HG03520 (cell line): ENCODE measurements around the gene CABP7.

Source experiments
- ATAC-seq: cut with Tn5 transposase; IDR thresholded peaks from one replicate; pipeline ENCODE4 v1.9.1; 2021; ENCODE audit warnings: mild to moderate bottlenecking, moderate library complexity; ENCODE audit not compliant: unreplicated experiment

Gene CABP7

DNA sequence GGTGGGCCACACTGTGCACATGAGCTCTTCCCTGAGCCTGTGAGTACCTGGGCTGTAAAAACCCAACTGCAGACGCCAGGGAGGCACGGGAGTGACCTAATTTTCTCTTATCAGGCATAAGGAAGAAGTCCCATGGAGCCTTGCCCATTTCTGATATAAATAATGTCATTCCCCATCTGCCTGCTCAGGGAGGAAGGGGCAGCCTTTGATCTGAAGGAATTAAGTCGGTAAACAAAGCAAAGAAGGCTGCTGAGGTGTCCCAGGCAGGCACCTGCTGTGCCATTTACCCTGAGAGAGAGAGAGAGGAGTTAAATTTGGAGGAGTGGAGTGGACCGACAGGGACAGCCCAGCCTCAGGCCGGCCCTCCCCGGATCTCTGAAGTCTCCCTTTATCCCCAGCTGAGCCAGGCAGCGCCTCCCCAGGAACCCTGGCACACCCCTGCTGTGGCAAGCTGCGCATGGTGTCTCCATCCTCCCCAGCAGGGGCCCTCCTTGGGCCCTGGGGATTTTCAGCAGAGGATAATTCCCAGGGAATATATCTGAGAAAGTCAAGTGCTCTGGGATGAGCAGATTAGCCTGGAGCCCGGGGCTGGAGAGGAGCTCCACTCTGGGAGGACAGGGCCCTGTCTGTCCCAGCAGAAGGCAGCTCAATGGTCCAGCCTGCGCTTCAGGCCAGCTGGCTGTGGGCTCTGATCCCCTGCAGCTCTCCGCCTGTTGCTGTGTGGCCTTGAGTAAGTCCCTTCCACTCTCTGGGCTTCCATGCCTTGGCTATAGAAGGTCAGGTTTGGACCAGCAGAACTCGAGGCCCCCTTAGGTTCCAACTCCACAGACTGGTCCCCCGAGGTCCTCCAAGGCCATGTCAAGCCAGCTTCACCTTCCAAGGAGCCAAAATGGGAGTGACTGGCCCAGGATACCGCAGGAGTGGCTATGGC is 17.5 kb upstream of the CABP7 start:
- ATAC-seq, result no peak

DNA sequence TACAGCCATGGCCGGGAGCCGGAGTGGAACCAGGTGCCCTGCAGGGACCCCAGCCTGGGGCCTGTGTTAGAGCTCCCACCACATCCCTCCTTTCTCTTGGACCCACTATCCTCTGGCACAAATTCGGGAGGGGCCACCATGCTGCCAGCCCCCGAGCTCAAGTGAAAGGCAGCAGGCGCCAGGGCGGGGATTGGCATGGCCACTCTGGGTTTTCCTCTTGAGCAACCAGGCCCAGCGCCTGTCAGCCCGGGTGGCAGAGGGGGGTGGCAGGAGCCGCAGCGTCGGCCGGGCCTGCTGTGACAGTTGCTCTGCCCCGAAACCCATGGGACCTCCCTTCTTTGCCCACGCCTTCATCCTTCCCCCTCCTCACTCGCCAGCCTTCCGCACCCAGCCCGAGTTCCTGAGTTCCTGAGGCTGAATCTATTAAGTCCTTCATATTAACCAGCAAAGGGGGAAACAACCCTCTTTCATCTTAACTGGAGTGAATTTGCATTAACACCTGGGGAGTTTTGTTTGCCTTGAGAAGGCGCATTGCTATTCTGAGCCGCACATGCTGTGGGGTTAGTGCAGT is 16.8 kb upstream of the CABP7 start:
- ATAC-seq, result no peak

DNA sequence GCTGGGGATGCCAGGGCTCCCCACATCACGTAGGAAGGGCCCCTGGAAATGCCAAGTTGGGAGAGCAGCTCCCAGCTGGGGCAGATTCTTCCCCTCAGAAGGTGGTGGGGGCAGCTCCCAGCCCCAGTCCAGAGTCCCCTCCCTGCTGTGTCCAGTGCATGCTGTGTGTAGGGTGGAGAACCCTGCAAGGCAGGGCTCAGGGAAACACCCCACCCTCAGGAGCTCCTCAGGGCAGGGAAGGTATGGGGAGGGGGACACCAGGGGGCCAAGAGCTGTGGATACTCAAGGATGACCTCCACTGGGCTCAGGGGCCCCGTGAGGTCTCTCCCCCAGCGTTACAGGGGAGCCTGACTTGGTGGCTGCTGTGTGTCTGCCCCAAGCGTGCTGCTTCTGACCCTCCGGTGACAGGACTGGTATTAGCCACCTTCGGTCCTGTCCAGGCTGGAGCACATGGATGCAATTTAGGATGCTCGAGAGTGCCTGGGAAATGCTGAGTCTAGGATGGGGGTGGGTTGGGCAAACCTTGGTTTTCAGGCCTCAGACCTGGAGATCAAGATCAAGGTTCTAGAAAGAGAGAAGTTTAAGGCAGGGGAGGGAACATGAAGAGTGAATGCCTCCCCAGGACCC is 16.1 kb upstream of the CABP7 start:
- ATAC-seq, result no peak

DNA sequence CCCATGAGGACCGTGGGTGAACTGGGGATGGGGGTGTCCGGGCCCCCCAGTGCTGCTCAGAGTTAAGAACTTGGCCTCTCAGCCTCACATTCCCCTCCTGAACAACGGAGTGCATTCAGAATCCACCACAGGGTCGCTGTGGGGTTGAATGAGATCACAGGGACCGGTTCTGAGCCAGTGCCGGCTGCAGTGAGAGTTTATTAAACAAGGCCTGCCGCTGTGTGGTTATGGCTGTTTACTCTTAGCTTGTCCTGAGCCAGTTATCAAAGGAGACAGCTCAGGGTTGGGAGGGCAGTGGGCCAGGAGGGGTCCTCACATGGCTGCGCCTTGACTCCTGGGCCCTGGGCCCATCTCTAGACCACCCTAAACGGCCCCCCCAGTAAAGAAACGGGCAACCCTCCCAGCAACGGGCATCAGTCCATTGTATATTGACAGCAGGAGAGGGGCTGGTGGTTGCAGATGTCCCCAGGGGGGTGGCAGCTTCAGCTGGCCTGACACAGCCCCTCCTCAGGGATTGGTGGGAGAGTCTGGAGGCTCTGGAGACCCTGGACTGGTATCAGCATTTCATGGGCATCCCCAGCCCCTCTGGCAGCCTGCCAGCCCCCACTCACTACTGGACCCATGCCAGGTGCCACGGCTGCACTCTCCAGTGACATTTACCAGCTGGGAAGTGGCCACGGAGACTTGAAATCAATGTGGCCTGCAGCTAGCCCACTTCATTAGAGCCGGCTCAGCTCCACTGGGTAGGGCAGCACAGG is 15.1 kb upstream of the CABP7 start:
- no peak for ATAC-seq

DNA sequence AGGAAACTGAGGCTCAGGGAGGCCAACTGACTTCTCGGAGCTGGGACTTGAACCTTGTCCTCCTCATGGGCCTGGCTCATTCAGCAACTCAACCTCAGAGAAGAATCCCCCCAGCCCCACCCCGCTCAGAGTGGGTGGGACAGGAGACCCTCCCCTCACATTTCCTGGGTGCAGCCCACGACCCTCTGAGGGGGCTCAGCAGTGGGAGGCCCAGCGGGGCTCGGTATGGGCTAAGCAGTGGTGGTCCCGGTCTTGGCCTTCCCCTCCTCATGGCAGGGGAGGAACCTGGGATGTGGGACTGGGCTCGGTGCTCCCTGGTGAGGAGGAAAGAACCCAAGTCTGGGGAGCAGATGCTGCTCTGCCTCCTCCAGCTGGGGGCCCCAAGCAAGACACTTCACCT is 14.2 kb upstream of the CABP7 start:
- no peak for ATAC-seq

DNA sequence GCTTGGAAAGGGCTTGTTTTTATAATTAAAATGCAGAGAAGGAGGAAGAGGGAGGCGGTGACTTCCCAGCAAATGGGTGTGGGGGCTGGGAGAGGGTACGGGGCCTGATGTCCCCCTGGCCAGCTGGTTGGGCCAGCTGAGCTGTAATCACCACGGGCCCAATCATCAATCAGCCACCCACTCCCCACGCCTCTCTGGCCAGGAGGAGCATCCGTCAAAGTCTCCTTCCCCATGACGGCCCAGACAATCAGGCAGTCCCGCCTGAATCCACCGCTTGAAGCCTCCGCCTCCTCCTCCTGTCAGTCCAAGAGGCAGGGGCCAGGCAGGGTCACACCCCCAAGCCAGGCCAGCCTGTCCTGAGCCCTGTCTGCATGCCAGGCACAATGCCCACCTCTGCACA is 13.3 kb upstream of the CABP7 start:
- no peak for ATAC-seq

DNA sequence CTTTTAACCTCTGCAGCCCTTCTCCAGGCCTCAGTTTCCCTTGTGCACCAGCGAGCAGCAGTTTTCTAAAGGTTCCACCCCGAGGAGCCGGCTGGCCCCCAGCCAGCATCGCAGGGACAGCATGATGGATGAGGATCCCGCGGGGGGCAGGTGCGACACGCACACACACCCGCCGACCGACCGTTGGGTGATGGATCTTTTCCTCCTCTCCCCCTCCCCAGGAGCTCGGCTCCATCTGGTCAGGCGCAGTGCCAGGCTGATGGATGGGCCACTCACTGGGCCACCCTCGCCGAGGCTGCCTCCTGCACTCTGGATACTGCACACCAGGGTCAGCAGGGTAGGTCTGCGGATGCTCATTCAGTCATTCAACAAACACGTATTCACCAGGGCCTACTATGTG is 12.8 kb upstream of the CABP7 start:
- ATAC-seq, result no peak

DNA sequence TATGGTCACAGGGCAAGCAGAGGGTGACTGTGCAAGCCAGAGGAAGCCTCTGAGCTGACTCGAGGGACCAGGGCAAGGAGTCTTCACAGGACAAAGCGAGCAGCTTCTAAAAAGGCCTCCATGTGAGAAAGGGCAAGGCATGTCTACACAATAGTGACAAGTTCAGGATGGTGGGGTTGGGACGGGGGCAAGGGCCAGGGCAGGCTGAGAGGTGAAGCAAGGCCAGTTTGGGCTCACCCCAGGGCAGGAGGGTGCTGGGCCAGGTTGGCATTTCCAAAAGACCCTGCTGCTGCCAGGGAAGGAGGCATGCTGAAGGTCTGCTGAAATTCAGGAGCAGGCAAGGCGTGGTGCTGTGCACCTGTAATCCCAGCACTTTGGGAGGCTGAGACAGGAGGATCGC is 12.3 kb upstream of the CABP7 start:
- ATAC-seq, result no peak

DNA sequence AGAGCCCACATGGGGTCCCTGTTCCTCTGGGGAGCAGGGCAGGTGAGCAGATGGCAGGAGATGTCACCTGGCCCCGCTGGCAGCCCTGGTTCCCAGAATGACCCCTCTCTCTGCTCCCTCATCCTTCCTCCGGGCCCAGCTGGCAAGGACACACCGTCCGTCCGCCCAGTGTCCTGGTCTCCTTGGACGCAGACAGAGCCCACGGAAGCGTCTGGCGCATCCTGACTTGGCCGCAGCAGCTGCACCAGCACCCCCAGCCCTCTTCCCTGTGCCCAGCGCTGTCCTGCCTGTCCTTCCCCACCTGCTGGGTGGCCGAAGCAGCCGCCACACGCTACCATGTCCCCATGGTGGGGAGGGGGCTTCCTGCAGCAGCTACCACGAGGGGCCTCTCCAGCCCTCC is 9.6 kb upstream of the CABP7 start:
- no peak for ATAC-seq

DNA sequence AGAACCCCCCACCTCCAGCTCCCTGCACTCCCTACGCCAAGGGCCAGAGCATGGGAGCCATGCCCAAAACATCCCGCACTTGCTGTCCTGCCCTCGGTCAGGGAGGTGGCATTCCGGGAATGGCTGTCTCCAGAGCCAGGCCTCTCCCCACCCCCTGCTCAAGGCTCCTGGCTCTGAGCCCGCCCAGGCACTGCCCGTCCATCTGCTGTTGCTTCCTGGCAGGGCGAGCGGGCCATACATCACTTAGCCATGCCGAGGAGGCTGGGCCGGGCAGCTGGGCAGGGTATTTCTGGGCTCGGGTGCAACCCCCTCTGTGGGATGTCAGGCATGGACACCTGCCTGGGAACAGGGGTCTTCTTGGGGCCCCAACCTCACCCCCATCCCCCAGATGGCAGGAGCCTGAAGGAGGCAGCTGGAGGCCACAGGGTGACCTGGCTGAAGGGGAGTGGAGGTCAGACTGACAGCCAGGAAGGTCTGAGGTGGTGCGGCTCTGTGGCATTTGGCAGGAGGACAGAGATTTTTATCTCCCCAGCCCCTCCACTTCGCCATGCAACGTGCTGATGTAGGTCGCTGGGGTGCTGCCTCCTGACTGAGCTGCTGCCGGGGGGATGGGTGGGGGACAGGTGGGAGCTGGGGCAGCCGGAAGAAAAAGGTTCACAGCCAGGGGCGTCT is 8.7 kb upstream of the CABP7 start:
- ATAC-seq, result no peak

DNA sequence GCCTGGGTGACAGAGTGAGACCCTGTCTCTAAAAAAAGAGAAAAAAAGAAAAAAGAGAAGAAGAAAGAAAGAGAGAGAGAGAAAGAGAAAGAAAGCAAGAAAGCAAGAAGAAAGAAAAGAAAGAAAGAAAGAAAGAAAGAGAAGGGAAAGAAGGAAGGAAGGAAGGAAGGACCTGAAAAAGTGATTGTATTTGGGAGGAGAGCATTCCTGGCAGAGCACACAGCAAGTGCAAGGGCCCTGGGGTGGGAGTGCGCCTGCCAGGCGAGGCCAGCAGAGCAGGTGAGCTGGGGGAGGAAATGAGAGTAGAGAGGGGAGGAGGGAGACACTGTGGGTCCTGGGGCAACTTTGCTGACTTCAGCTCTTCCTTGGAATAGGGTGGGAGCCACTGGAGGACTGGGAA is 7.7 kb upstream of the CABP7 start:
- no peak for ATAC-seq

DNA sequence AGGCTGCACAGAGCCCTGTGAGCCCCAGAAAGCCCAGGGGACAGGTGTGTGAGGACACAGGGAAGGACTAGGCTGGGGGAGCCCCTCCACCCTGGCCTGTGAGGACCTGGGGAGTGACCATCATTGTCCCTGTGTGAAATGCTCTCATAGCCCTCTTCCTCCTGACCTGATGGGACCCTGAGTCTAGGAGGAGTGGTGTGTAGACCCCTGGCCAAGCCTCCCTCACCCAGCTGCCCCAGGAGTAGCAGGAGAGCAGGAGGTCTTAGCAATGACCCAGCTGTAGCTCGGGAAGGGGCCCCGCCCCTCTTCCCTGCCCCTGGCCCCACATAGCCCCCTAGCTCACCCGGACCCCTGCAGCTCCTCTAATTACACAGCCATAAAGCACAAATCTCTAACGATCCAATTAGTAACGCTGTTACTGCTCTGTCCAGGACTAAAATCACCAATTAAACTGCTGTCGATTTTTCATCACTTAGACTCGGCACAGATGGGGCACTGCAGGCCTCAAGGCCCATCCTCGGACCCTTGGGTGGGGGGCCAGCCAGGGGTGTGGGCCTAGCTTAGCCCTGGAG is 6.6 kb upstream of the CABP7 start:
- no peak for ATAC-seq

DNA sequence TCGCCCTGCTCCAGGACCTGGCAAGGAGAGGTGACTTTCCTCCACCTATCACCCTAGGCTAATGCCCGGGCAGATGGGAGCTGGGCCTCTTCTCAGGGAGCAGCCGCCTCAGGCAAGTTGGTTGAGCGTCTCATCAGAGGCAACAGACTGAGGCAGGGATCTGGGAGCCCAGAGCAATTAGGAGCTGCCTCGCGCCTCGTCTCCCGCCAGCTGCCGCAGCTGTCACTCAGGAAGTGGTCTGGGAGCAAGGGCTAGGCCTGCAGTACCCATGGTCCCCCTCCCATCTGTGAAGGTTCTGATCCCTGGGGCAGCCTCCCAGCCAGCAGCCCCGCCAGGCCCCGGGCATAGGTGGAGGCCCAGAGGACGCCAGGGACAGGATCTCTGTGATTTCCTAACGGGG is 4.6 kb upstream of the CABP7 start:
- no peak for ATAC-seq

DNA sequence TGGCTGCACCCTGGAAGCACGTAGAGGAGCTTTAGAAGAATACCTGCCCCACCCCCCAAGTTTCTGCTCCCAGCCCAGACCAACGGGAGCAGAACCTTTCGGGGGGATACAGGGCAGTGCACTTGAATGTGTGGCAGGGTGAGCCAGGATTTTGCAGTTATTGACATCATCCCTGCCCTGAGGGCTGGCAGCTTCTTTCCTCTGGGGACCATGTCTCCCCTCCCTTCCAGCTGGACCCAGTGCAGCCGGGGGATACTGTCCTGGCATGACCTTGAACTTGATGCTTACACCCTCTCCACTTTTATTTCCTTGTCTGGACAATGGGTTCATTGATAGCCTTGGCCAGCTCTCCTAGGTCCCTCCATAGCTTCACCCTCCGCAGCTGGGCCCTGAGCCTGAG is 4.1 kb upstream of the CABP7 start:
- ATAC-seq, result no peak

DNA sequence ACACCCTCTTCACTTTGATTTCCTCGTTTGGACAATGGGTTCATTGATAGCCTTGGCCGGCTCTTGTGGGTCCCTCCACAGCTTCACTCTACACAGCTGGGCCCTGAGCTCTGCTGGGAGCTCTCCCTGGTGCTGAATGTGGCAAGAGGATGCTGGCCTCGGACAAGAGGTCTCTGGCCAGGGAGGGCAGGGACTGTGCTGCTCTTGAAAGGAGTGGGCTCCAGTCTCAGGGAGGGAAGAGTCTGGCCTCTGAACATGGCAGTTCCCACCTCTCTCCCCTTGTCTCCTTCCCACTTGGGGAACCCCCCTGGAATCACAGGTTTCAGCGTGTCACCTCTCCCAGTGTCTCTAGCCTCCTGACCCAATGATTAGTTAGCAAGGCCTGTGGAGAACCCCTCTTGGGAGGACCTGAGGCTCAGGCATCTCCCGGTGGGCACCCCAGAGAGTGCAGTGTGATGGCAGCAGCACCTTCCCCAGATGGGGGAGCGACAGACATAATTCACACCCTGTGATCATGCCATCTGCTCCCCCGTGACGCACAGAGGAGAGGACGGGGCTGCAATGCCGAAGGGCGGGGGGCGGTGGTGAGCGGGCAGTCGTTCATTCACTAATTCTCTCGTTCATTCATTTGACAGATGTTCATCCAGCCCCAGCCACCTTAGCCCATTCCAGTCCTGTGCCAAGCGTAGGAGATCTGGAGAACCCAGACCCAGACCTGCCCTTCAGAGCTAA is 2.8 kb upstream of the CABP7 start:
- ATAC-seq, result no peak

DNA sequence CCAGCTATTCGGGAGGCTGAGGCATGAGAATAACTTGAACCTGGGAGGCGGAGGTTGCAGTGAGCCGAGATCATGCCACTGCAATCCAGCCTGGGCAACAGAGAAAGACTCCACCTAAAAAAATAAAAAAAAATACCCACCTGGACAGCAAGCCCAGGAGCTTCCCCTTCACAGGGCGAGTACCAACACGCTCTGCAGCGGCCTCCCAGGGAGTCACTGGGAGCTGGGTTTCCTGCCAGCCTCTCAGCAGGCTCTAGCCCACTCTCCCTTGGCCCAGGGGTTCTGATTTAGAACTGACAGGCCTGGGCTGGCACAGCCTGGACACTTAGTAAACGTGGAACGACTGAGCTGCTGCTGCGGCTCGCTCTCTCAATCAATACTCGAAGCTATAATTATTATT is 2.0 kb upstream of the CABP7 start:
- no peak for ATAC-seq

DNA sequence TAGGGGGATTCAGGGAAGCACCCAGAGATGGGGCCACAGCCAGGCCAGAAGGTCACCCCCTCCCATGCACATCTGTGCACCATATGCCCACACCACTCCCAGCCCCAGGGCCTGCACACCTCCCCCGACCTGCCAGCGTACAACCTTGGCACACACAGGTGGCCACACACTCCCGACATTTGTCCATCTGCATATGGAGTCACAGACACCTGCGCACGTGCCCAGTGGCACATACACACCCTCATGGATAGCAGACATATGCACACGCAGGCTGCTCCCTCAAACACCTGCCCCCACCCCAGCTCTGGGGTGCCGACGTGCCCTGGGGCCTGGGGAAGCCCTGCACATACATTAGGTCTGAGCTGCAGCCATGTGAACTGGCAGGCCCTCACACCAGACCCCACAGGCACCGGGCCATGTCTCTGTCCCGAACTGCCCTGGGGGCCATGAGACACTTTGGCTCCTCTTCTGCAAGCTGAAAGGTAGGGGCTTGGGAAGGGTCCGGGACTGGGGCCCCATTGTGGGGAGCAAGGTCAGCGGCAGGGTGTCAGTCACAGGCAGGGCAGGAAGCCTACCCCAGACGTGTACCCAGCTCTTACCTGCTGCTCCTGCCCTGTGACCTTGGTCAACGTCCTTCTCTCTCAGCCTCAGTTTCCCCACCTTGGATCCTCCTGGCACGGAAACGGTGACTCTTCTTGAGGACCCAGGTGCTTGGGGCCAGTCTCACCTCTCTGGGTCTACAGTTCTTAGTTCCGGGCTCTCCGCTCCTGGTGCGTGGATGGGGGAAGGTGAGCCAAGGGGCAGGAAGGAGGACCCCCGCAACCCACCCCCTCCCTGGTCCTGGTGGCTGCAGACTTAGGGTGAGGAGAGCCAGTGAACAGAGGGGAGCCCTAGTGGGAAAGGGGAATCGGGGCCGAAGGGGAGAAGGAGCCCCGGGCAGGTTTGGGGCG is 579 bp upstream of the CABP7 start:
- ATAC-seq, result no peak

DNA sequence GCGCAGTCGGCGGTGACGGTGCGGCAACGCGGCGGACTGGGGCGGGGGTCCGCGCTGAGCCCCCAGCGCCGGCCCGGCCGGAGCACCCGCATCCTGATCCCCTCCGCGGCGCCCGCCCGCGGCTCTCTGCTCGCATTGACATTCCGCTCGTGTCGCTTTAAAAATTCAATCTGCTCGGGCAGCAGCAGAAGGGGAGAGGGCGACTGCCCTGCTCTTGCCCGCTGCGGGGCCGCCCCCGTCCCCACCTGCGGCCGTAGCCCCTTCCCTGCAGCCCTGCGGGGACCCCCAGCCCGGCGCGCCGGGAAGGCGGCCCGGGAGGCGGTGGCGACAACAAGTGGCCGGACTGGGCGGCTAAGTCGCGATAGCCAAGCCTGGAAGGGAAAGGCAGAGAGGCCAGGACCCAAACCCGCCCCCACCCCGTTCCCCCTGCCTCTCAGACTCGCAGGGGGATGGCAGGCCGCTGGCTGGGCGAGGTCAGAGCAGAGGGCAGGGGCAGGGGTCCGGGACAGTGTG is 1.1 kb downstream of the CABP7 start:
- ATAC-seq, result no peak

DNA sequence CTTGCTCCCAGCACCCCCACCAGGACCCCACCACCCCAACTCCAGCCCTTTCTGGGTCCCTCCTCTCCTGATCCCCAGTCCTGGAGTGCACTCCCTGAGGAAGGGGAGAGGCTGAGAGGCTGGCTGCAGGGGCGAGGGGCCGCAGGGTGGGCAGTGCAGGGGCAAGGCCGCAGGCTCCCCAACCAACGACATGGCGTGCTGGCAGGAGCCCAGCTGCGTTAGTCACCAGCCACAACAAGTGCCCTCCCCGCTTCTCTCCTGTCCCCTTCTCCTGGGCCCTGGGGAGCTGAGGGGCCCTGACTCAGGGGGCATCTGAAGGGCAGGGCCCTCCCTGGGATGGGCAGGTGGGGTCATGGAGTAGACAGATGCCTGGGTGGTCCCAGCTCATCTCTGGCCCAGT is 2.3 kb downstream of the CABP7 start:
- ATAC-seq, result no peak
